Cardiac fibroblast (primary cell): ENCODE results near the gene YIPF3.

Experiments
- DNase-seq, 2 donors: peaks; one replicate each; pipeline versions ENCODE4 v3.0.0 to v3.0.0-alpha.2; 2010; ENCODE audit warnings: low read depth in 2 of 2
- H3K4me3 ChIP-seq, 2 donors: replicated peaks in 1 of 2; 1 replicate in 1 of 2; 2 replicates in 1 of 2; pipeline ENCODE4 v1.5.1; 2011; ENCODE audit warnings: low read depth in 2 of 2, low read length in 2 of 2, mild to moderate bottlenecking in 2 of 2, moderate library complexity in 1 of 2
- TF ChIP-seq, protein P1 (sequence below): IDR thresholded peaks from one replicate; pipeline ENCODE4 v1.5.1; 2011; ENCODE audit warnings: low read depth, mild to moderate bottlenecking, low read length, inconsistent platforms

YIPF3 gene

GRCh38 chr6:43532201-43532600, 15.5 kb upstream of the YIPF3 start:
- DNase-seq = no peak
- H3K4me3 ChIP-seq = no peak overlapping the region
- TF ChIP-seq, protein P1, sequence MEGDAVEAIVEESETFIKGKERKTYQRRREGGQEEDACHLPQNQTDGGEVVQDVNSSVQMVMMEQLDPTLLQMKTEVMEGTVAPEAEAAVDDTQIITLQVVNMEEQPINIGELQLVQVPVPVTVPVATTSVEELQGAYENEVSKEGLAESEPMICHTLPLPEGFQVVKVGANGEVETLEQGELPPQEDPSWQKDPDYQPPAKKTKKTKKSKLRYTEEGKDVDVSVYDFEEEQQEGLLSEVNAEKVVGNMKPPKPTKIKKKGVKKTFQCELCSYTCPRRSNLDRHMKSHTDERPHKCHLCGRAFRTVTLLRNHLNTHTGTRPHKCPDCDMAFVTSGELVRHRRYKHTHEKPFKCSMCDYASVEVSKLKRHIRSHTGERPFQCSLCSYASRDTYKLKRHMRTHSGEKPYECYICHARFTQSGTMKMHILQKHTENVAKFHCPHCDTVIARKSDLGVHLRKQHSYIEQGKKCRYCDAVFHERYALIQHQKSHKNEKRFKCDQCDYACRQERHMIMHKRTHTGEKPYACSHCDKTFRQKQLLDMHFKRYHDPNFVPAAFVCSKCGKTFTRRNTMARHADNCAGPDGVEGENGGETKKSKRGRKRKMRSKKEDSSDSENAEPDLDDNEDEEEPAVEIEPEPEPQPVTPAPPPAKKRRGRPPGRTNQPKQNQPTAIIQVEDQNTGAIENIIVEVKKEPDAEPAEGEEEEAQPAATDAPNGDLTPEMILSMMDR = no peak

GRCh38 chr6:43524483-43524961, 7.8 kb upstream of the YIPF3 start:
- no peak overlapping the region for H3K4me3 ChIP-seq
- DNase-seq = no peak
- TF ChIP-seq, protein P1 = no peak

DNA sequence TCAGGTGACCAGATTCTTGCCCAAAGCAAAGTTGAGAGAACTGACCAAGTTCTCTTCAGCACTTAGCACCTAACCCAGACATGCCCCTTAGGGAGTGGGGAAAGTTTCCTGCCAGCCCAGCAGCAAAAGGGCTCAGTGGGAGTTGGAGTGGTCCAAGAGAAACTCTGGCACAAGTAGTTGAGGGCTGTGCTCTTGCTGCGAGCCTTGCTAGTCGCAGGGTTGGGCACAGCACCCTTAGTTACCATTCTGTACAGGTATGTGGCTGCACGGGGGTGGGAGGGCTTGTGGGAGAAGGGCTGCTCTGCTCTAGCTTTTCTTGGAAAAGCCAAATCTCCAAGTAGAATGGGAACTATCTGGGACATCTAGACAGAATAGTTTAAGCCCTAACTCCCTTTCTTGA, 6.6 kb upstream of the YIPF3 start:
- no peak overlapping the region for H3K4me3 ChIP-seq
- TF ChIP-seq, protein P1 = no peak
- no peak for DNase-seq

DNA sequence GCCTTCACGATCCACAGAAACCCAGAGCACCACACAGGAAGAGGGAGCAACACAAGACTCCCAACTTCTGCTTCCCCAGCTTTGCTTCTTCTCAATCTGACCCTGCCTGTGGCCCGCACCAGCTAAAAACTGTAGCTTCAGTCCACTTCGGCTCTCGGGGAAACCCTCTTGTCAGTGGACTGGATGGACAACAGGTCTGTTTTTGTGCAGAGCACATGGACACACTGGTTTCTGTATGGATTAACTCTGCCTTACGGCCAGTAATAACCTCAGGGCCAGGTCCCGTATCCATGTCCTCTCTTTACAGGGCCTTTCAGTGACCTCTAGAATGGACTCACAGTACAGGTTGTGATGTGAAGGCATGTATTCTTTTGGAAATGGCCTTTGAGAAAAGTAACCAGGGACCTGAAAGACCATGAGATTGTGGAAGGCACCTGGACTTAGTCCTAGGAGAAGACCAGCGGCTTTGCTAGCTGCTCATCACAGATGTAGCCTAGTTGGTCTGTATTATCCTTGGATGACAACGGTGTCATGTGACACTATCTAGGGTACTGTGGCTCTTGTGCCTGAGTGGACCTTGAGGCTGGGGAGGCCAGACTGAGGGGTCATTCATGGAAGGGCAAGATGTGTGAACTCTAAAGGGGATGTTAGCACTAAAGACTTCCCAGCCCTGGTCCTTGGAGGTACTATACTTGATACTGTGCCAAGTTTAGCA, 6.0 kb upstream of the YIPF3 start:
- no peak for DNase-seq
- no peak overlapping the region for H3K4me3 ChIP-seq
- TF ChIP-seq, protein P1 = no peak

DNA sequence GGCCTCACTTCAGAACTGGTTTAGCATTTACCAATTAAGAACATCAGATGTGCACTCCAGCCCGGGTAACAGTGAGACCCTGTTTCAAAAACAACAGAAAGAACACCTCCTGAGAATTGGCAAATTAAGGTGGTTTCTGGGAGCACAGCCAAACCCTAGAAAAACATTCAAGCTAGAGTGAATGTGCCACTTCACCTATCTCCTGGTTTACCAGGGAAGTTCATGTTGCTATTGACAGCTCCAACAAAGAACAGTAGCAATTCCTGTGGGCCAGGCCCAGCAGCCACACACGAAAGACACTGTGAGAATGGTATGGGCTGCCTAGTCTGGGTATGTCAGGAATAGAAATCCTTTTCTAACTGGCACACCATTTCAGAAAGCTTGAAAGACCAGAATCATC, 5.1 kb upstream of the YIPF3 start:
- TF ChIP-seq, protein P1 = no peak
- H3K4me3 ChIP-seq = no peak overlapping the region
- DNase-seq = no peak

DNA sequence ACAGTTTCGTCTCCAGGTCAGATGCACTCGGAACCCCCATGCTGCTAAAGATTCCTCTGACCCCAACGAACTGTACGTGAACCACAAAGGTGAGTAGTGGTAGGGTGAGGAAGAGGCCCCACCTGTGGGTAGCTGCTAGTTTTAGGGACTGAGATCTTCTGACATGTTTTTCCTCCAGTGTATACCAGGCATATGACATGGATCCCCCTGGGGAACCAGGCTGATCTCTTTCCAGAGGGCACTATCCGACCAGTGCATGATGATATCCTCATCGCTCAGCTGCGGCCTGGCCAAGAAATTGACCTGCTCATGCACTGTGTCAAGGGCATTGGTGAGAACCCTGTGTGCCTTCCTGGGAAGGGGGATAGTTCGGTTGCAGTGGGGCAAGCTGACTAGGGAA, 3.4 kb upstream of the YIPF3 start:
- TF ChIP-seq, protein P1 = no peak
- DNase-seq = no peak
- no peak overlapping the region for H3K4me3 ChIP-seq
